HepG2 (cell line): Measurements from ENCODE around the gene H1-8. TPM values are rescaled to one million over a fixed set of nuclear protein-coding genes. Genes with fewer than 3 reads are reported as not detected.

Source experiments
- EP300 ChIP-seq, 3 experiments: sonication (generic) in 1 of 3; formaldehyde crosslinking in 1 of 3; IDR thresholded peaks; 2 replicates each; pipeline versions ENCODE4 v1.5.1 to v1.6.1; 2011 to 2020; ENCODE audit warnings: low read depth in 2 of 3, low read length in 2 of 3, borderline replicate concordance in 1 of 3, improper control_type of control experiment in 1 of 3, mild to moderate bottlenecking in 1 of 3, missing genetic modification reagents in 1 of 3, moderate library complexity in 1 of 3
- ETV6 ChIP-seq: sonication (generic); formaldehyde crosslinking; conservative IDR thresholded peaks from 2 replicates; pipeline ENCODE4 v1.4.0; 2020; ENCODE audit warnings: missing genetic modification reagents
- FLYWCH1 ChIP-seq: sonication (generic); formaldehyde crosslinking; IDR thresholded peaks from 2 replicates; pipeline ENCODE4 v1.8.1; 2023; ENCODE audit warnings: mild to moderate bottlenecking, missing genetic modification reagents
- HNF4A ChIP-seq: sonication (generic); formaldehyde crosslinking; IDR thresholded peaks from 2 replicates; pipeline ENCODE4 v1.4.0; 2020; ENCODE audit warnings: missing genetic modification reagents
- IKZF1 ChIP-seq: fragments of 450-650 bp; IDR thresholded peaks from 2 replicates; pipeline ENCODE4 v1.7.1; 2016
- ONECUT2 ChIP-seq: sonication (generic); formaldehyde crosslinking; IDR thresholded peaks from 2 replicates; pipeline ENCODE4 v1.4.0; 2020; ENCODE audit warnings: missing genetic modification reagents
- SIN3B ChIP-seq: fragments of 150-350 bp; IDR thresholded peaks from 2 replicates; pipeline ENCODE4 v1.6.1; 2014; ENCODE audit warnings: low read length
- ZNF225 ChIP-seq: sonication (generic); formaldehyde crosslinking; IDR thresholded peaks from 2 replicates; pipeline ENCODE4 v1.4.0; 2020; ENCODE audit warnings: mild to moderate bottlenecking, missing genetic modification reagents
- ZNF292 ChIP-seq: sonication (generic); formaldehyde crosslinking; IDR thresholded peaks from 2 replicates; pipeline ENCODE4 v1.8.1; 2022; ENCODE audit warnings: mild to moderate bottlenecking, low read depth, missing genetic modification reagents, borderline replicate concordance
- ZNF556 ChIP-seq: sonication (generic); formaldehyde crosslinking; IDR thresholded peaks from 2 replicates; pipeline ENCODE4 v1.4.0; 2020; ENCODE audit warnings: mild to moderate bottlenecking, missing genetic modification reagents, borderline replicate concordance
- ZNF557 ChIP-seq: sonication (generic); formaldehyde crosslinking; IDR thresholded peaks from 2 replicates; pipeline ENCODE4 v1.4.0; 2020; ENCODE audit warnings: missing genetic modification reagents
- ZNF790 ChIP-seq: sonication (generic); formaldehyde crosslinking; IDR thresholded peaks from 2 replicates; pipeline ENCODE4 v1.8.0; 2022; ENCODE audit warnings: missing genetic modification reagents, mild to moderate bottlenecking, borderline replicate concordance
- ZNF891 ChIP-seq: sonication (generic); formaldehyde crosslinking; IDR thresholded peaks from 2 replicates; pipeline ENCODE4 v1.5.0; 2020; ENCODE audit warnings: mild to moderate bottlenecking, missing genetic modification reagents
- polyA plus RNA-seq, 8 experiments: library from polyadenylated mRNA; depleted of rRNA in 3 of 8; stranded (reverse) in 7 of 8; unstranded in 1 of 8; fragments of >200 nt; fragmentation: Illumina TruSeq in 4 of 8; extraction: Trizol in 4 of 8; gene quantifications; 2 replicates each; pipeline versions ENCODE4 v1.2.1 to v1.2.3, GENCODE V29; 2011 to 2016; ENCODE audit warnings: low read depth in 4 of 8, missing spikeins in 1 of 8, mixed read lengths in 1 of 8; ENCODE audit not compliant: insufficient read depth in 1 of 8
- total RNA-seq, 5 experiments: library from RNA; depleted of rRNA; stranded (reverse); fragments of >200 nt; fragmentation: Illumina TruSeq; extraction: Trizol; gene quantifications; 2 replicates each; pipeline ENCODE4 v1.2.3, GENCODE V29; 2016; ENCODE audit warnings: low read depth in 1 of 5
- TF ChIP-seq, protein P1 (sequence below): sonication (generic); formaldehyde crosslinking; IDR thresholded peaks from 2 replicates; pipeline ENCODE4 v1.5.0; 2020; ENCODE audit warnings: mild to moderate bottlenecking, missing genetic modification reagents, borderline replicate concordance
- TF ChIP-seq, protein P2 (sequence below): IDR thresholded peaks from 2 replicates; pipeline ENCODE4 v1.6.1; 2016; ENCODE audit warnings: missing compliant biosample characterization, missing genetic modification reagents, borderline replicate concordance
- TF ChIP-seq, protein P3 (sequence below): sonication (generic); formaldehyde crosslinking; conservative IDR thresholded peaks from 2 replicates; pipeline ENCODE4 v1.4.0; 2020; ENCODE audit warnings: missing genetic modification reagents
- TF ChIP-seq, protein P4 (sequence below): sonication (generic); formaldehyde crosslinking; IDR thresholded peaks from 2 replicates; pipeline ENCODE4 v1.4.0; 2020; ENCODE audit warnings: missing genetic modification reagents

H1-8 gene
- total and polyA plus RNA-seq, 2 of the 13 experiments (the other 11 are each of a cell fraction or from before 2014, with no cell fraction given), result 0.08 TPM; not detected in 1

DNA sequence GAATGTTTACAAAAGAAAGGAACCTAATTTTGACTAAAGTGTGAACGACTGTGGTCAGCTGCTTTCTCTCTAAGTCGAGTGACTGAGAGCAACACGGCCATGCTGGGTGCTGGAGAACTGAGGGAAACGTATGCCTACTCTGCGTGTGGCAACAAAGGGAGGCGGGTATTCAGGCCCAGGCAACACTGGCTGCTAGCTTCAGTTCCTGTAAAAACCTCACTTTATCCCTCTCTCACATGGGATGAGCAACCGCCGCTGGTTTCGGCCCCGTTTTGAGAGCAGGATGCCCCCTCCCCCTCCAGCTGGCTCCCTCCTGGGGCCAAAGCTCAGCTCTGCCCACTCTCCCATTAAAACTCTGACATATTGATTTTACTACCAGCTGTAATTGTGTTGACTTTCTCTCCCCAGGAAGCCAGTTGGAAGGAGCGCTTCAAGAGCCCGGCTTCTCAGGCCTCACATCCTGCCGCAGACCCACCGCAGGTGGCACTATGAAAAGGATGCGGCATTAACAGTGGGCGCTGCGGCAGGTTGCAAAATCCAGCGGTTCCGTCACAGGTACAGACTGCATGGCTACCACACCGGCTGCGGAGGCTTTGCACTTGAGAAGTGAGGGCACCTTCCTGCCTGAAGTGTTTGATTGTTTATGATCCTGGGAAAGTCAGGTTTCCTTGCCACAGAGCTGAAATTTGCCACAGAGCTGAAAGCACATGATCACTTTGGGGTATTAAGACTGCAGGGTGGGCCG is 50.8 kb downstream of the H1-8 start (continued):
- TF ChIP-seq, protein P1, sequence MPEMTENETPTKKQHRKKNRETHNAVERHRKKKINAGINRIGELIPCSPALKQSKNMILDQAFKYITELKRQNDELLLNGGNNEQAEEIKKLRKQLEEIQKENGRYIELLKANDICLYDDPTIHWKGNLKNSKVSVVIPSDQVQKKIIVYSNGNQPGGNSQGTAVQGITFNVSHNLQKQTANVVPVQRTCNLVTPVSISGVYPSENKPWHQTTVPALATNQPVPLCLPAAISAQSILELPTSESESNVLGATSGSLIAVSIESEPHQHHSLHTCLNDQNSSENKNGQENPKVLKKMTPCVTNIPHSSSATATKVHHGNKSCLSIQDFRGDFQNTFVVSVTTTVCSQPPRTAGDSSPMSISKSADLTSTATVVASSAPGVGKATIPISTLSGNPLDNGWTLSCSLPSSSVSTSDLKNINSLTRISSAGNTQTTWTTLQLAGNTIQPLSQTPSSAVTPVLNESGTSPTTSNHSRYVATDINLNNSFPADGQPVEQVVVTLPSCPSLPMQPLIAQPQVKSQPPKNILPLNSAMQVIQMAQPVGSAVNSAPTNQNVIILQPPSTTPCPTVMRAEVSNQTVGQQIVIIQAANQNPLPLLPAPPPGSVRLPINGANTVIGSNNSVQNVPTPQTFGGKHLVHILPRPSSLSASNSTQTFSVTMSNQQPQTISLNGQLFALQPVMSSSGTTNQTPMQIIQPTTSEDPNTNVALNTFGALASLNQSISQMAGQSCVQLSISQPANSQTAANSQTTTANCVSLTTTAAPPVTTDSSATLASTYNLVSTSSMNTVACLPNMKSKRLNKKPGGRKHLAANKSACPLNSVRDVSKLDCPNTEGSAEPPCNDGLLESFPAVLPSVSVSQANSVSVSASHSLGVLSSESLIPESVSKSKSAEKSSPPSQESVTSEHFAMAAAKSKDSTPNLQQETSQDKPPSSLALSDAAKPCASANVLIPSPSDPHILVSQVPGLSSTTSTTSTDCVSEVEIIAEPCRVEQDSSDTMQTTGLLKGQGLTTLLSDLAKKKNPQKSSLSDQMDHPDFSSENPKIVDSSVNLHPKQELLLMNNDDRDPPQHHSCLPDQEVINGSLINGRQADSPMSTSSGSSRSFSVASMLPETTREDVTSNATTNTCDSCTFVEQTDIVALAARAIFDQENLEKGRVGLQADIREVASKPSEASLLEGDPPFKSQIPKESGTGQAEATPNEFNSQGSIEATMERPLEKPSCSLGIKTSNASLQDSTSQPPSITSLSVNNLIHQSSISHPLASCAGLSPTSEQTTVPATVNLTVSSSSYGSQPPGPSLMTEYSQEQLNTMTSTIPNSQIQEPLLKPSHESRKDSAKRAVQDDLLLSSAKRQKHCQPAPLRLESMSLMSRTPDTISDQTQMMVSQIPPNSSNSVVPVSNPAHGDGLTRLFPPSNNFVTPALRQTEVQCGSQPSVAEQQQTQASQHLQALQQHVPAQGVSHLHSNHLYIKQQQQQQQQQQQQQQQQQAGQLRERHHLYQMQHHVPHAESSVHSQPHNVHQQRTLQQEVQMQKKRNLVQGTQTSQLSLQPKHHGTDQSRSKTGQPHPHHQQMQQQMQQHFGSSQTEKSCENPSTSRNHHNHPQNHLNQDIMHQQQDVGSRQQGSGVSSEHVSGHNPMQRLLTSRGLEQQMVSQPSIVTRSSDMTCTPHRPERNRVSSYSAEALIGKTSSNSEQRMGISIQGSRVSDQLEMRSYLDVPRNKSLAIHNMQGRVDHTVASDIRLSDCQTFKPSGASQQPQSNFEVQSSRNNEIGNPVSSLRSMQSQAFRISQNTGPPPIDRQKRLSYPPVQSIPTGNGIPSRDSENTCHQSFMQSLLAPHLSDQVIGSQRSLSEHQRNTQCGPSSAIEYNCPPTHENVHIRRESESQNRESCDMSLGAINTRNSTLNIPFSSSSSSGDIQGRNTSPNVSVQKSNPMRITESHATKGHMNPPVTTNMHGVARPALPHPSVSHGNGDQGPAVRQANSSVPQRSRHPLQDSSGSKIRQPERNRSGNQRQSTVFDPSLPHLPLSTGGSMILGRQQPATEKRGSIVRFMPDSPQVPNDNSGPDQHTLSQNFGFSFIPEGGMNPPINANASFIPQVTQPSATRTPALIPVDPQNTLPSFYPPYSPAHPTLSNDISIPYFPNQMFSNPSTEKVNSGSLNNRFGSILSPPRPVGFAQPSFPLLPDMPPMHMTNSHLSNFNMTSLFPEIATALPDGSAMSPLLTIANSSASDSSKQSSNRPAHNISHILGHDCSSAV (CRISPR knock-in tag), result no peak
- no peak for TF ChIP-seq SIN3B
- TF ChIP-seq, protein P2, sequence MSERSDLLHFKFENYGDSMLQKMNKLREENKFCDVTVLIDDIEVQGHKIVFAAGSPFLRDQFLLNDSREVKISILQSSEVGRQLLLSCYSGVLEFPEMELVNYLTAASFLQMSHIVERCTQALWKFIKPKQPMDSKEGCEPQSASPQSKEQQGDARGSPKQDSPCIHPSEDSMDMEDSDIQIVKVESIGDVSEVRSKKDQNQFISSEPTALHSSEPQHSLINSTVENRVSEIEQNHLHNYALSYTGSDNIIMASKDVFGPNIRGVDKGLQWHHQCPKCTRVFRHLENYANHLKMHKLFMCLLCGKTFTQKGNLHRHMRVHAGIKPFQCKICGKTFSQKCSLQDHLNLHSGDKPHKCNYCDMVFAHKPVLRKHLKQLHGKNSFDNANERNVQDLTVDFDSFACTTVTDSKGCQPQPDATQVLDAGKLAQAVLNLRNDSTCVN (CRISPR knock-in tag), result peak; percentile 58; the same call in 1 of the 2 replicates
- peak; percentile 96 for TF ChIP-seq HNF4A (CRISPR knock-in tag)
- TF ChIP-seq FLYWCH1, result no peak; the same call in 1 of the 2 replicates
- no peak for TF ChIP-seq ZNF557 (CRISPR knock-in tag)
- peak; percentile 45 to 88; a peak in 3 of 4 replicates for TF ChIP-seq EP300 (IDR thresholded peaks at IDR 0.05; ENCODE audit: low read depth in 2 of 2, low read length in 2 of 2)
- peak; percentile 81; the same call in 1 of the 2 replicates for TF ChIP-seq EP300 (CRISPR knock-in tag; IDR thresholded peaks at IDR 0.05; ENCODE audit: borderline replicate concordance)
- TF ChIP-seq ONECUT2 (CRISPR knock-in tag), result peak; percentile 98
- peak; percentile 30; the same call in 1 of the 2 replicates for TF ChIP-seq ZNF556 (CRISPR knock-in tag)
- TF ChIP-seq, protein P3, sequence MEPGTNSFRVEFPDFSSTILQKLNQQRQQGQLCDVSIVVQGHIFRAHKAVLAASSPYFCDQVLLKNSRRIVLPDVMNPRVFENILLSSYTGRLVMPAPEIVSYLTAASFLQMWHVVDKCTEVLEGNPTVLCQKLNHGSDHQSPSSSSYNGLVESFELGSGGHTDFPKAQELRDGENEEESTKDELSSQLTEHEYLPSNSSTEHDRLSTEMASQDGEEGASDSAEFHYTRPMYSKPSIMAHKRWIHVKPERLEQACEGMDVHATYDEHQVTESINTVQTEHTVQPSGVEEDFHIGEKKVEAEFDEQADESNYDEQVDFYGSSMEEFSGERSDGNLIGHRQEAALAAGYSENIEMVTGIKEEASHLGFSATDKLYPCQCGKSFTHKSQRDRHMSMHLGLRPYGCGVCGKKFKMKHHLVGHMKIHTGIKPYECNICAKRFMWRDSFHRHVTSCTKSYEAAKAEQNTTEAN (CRISPR knock-in tag), result peak; percentile 82; the same call in 1 of the 2 replicates
- TF ChIP-seq ZNF225 (CRISPR knock-in tag), result no peak
- no peak for TF ChIP-seq IKZF1
- TF ChIP-seq, protein P4, sequence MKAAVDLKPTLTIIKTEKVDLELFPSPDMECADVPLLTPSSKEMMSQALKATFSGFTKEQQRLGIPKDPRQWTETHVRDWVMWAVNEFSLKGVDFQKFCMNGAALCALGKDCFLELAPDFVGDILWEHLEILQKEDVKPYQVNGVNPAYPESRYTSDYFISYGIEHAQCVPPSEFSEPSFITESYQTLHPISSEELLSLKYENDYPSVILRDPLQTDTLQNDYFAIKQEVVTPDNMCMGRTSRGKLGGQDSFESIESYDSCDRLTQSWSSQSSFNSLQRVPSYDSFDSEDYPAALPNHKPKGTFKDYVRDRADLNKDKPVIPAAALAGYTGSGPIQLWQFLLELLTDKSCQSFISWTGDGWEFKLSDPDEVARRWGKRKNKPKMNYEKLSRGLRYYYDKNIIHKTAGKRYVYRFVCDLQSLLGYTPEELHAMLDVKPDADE (CRISPR knock-in tag), result no peak
- TF ChIP-seq ETV6, result no peak
- no peak for TF ChIP-seq ZNF790 (CRISPR knock-in tag)
- peak; percentile 94 for TF ChIP-seq ZNF292 (CRISPR knock-in tag)
- TF ChIP-seq ZNF891 (CRISPR knock-in tag), result 0 out of 2 replicates have a peak, but pooled peaks have one; percentile 37
